Smooth muscle cell (in vitro differentiated cells): ENCODE measurements around the gene ASTN2. TPM values are rescaled to one million over a fixed set of nuclear protein-coding genes. Genes with fewer than 3 reads are reported as not detected.

Source experiments
- DNase-seq: peaks from one replicate; lab custom pipeline; 2025; ENCODE audit not compliant: unreplicated experiment; lab: John Stamatoyannopoulos, UW
- H2AFZ ChIP-seq: fragments of 200-600 bp; sonication (generic); 2 replicates; pipeline ENCODE4 v1.6.0; 2016; ENCODE audit warnings: antibody characterized with exemption, low read depth, mild to moderate bottlenecking
- H3F3A ChIP-seq: fragments of 200-600 bp; sonication (generic); 2 replicates; pipeline ENCODE4 v1.6.0; 2017; ENCODE audit warnings: antibody characterized with exemption, low read depth
- H3K27ac ChIP-seq: fragments of 200-600 bp; sonication (generic); 2 replicates; pipeline ENCODE4 v1.5.1; 2016; ENCODE audit warnings: low read depth, mild to moderate bottlenecking
- H3K27me3 ChIP-seq: fragments of 200-600 bp; sonication (generic); 2 replicates; pipeline ENCODE4 v1.6.1; 2016; ENCODE audit warnings: low read depth, mild to moderate bottlenecking
- H3K36me3 ChIP-seq: fragments of 200-600 bp; sonication (generic); 2 replicates; pipeline ENCODE4 v1.5.1; 2016; ENCODE audit warnings: low read depth
- H3K4me1 ChIP-seq: fragments of 200-600 bp; sonication (generic); 2 replicates; pipeline ENCODE4 v1.5.1; 2016; ENCODE audit warnings: low read depth
- H3K4me2 ChIP-seq: fragments of 200-600 bp; sonication (generic); 2 replicates; pipeline ENCODE4 v1.6.0; 2016; ENCODE audit warnings: mild to moderate bottlenecking
- H3K4me3 ChIP-seq: fragments of 200-600 bp; sonication (generic); 2 replicates; pipeline ENCODE4 v1.5.1; 2016; ENCODE audit warnings: mild to moderate bottlenecking
- H3K79me2 ChIP-seq: fragments of 200-600 bp; sonication (generic); 2 replicates; pipeline ENCODE4 v1.6.0; 2016; ENCODE audit warnings: low read depth, mild to moderate bottlenecking
- H3K9ac ChIP-seq: fragments of 200-600 bp; sonication (generic); 2 replicates; pipeline ENCODE4 v1.6.0; 2016; ENCODE audit warnings: low read depth
- H3K9me3 ChIP-seq: fragments of 200-600 bp; sonication (generic); replicated peaks from 2 replicates; pipeline ENCODE4 v1.5.1; 2016; ENCODE audit warnings: low read depth
- H4K20me1 ChIP-seq: fragments of 200-600 bp; sonication (generic); 2 replicates; pipeline ENCODE4 v1.6.0; 2016; ENCODE audit warnings: low read depth
- CTCF ChIP-seq: fragments of 200-600 bp; sonication (generic); IDR thresholded peaks from 2 replicates; pipeline ENCODE4 v1.5.1; 2017; ENCODE audit warnings: borderline replicate concordance, mild to moderate bottlenecking, antibody characterized with exemption; ENCODE audit not compliant: insufficient read depth, poor library complexity, severe bottlenecking
- WGBS: methylation state at CpG from one replicate; pipeline ENCODE4 v1.1.7; 2016; ENCODE audit warnings: low lambda C conversion rate; 5-methylcytosine and 5-hydroxymethylcytosine counted together
- polyA plus RNA-seq: library from polyadenylated mRNA; unstranded; fragments of >200 nt; fragmentation: Nextera tagmentation; extraction: Ambion mirVana; gene quantifications from 2 replicates; pipeline ENCODE4 v1.2.1, GENCODE V29; 2016
- total RNA-seq: library from RNA; depleted of rRNA; stranded (reverse); fragments of >200 nt; gene quantifications from 2 replicates; pipeline ENCODE4 v1.2.3, GENCODE V29; 2014

ASTN2 gene
- total and polyA plus RNA-seq, 2 experiments from 2014 or later, result 6.5 to 6.7 TPM

- Histone ChIP-seq H3F3A (no peaks in the 10 kb centered on the region), H2AFZ (no peak overlapping the region), H3K27me3 (peaks cover 12% of the 10 kb centered on the region), H3K27ac (no peak overlapping the region), H3K4me3 (no peak overlapping the region), H3K4me1 (no peaks in the 10 kb centered on the region), H3K36me3 (no peaks in the 10 kb centered on the region), H4K20me1 (no peaks in the 10 kb centered on the region), H3K4me2 (no peak overlapping the region), H3K9ac (no peak overlapping the region), H3K9me3 (no peaks in the 10 kb centered on the region), H3K79me2 (no peaks in the 10 kb centered on the region)
- 23% methylated on average over 3 of the region's 3 CpGs for WGBS
- no peak for TF ChIP-seq CTCF
- DNase-seq, result no peak
These were observed 91.5 kb downstream of the ASTN2 start for GRCh38 chr9:117323390-117323789.

GRCh38 chr9:117317192-117317591 is 97.7 kb downstream of the ASTN2 start:
- no peaks in the 10 kb centered on the region for H4K20me1 ChIP-seq
- H3K36me3 ChIP-seq, result no peaks in the 10 kb centered on the region
- H3K4me1 ChIP-seq, result no peaks in the 10 kb centered on the region
- no peak overlapping the region for H3K27ac ChIP-seq
- no peaks in the 10 kb centered on the region for H3F3A ChIP-seq
- no peaks in the 10 kb centered on the region for H3K79me2 ChIP-seq
- H2AFZ ChIP-seq, result no peak overlapping the region
- H3K4me2 ChIP-seq, result no peak overlapping the region
- WGBS, result 83% methylated on average over 2 of the region's 2 CpGs
- H3K9me3 ChIP-seq, result no peaks in the 10 kb centered on the region
- H3K9ac ChIP-seq, result no peak overlapping the region
- DNase-seq, result no peak
- no peak for TF ChIP-seq CTCF
- no peaks in the 10 kb centered on the region for H3K27me3 ChIP-seq
- no peak overlapping the region for H3K4me3 ChIP-seq

GRCh38 chr9:117315236-117315635 is 99.6 kb downstream of the ASTN2 start:
- Histone ChIP-seq H3K36me3 (no peaks in the 10 kb centered on the region), H3K9me3 (no peaks in the 10 kb centered on the region), H3K4me3 (no peak overlapping the region), H3K4me1 (no peaks in the 10 kb centered on the region), H3K27ac (no peak overlapping the region), H3K9ac (no peak overlapping the region), H3F3A (no peaks in the 10 kb centered on the region), H3K27me3 (no peaks in the 10 kb centered on the region), H3K79me2 (no peaks in the 10 kb centered on the region), H3K4me2 (no peak overlapping the region), H2AFZ (no peak overlapping the region), H4K20me1 (no peaks in the 10 kb centered on the region)
- no peak for TF ChIP-seq CTCF
- 83% methylated on average over 3 of the region's 3 CpGs for WGBS
- no peak for DNase-seq

GRCh38 chr9:117313989-117314388 is 100.9 kb downstream of the ASTN2 start:
- H3F3A ChIP-seq, result no peaks in the 10 kb centered on the region
- H3K36me3 ChIP-seq, result no peaks in the 10 kb centered on the region
- no peak overlapping the region for H3K9ac ChIP-seq
- H4K20me1 ChIP-seq, result no peaks in the 10 kb centered on the region
- no peak overlapping the region for H3K4me2 ChIP-seq
- 87% methylated on average over 2 of the region's 2 CpGs for WGBS
- no peaks in the 10 kb centered on the region for H3K4me1 ChIP-seq
- no peaks in the 10 kb centered on the region for H3K9me3 ChIP-seq
- H3K4me3 ChIP-seq, result no peak overlapping the region
- DNase-seq, result no peak
- H3K27me3 ChIP-seq, result no peaks in the 10 kb centered on the region
- no peaks in the 10 kb centered on the region for H3K79me2 ChIP-seq
- no peak overlapping the region for H2AFZ ChIP-seq
- TF ChIP-seq CTCF, result no peak
- no peak overlapping the region for H3K27ac ChIP-seq
